GM21576 (cell line): ENCODE results near the gene RND3.

Source experiments
- ATAC-seq: cut with Tn5 transposase; IDR thresholded peaks from one replicate; pipeline ENCODE4 v1.9.1; 2021; ENCODE audit warnings: mild to moderate bottlenecking, moderate library complexity; ENCODE audit not compliant: unreplicated experiment

The RND3 gene, protein sequence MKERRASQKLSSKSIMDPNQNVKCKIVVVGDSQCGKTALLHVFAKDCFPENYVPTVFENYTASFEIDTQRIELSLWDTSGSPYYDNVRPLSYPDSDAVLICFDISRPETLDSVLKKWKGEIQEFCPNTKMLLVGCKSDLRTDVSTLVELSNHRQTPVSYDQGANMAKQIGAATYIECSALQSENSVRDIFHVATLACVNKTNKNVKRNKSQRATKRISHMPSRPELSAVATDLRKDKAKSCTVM

DNA sequence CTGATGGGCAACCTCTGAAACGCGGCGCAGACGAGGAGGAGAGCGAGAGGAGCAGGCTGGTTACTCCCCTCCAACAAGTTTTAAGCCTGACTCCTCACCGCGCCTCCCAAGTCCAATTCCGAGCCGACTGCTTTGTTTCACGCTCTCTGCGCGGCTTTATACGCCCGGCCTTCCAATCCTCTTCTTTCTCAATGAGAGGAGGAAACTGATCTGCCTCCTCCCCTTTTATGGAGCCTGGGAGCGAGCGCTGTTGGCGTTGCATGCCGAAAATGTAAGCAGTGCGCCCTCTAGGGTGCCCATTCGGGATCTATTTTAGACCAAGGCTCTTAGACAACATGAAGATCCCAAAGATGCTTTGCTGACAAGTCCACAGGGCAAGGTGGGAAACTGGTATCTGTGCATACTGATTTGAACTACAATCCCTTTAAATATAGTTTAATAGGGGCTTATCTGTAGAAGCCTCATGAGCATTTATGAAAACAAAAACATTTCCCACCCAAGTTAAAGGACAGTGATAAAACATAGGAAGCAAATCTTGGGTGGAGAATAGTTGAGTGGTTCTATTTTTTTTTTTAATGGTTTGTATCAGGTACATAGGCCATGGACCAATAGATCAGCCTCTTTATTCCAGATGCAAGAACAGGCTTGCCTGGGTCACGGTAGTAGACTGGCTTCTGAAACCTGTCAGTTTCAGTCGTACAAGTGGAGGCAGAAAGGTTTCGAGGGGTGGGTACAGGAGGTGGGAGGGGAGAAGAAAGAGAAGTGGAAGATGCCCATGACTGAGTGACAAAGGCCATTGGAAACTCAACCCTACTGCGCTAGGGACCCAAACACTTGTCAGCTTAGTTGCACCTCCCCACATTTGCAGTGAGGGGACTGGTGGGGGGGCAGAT is at the start of gene RND3:
Gene RND3, minus strand, starts transcription at position 131 of the 893 bp plus-strand sequence. CDS start 250 bp downstream, outside the sequence.
- peak; percentile 76 for ATAC-seq

GRCh38 chr2:150535176-150535575 is 47.7 kb upstream of the RND3 start:
- no peak for ATAC-seq

DNA sequence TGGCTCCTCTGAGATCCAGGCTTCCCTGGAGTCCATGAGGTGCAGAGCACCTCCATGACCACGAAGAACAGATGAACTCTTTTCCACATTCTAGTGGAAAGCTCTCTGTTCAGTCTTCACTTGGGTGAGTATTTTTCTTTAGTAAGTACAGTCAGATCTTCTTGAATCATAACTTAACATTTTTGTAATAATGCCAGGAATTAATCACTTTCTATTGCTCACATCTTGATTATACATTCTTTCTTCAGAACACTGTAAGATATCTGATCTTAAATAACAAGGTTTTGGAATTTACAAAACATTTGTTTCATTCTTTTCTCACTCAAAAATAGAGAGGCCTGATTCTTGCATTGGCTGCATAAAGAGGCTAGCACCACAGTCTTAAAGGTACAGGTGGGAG is 45.4 kb upstream of the RND3 start:
- ATAC-seq = no peak

GRCh38 chr2:150532020-150532419 is 44.6 kb upstream of the RND3 start:
- ATAC-seq = no peak

GRCh38 chr2:150531591-150531990 is 44.1 kb upstream of the RND3 start:
- ATAC-seq = no peak

DNA sequence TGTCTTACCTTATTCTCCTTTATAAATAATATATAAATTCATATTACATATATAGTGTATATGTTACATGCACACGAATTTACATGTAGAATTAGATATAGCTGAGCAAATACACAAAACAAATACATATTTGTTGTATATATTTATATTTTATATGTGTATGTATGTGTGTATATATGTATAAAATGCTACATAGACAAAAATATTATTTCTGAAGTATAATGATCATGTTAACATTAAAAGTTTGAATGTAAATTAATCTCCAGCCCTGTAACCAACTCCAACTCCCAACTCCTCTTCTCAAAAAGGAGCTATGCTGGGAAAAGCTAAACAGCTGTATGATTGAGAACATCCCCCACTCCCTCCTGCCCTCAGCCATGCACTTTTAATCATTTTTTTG is 42.7 kb upstream of the RND3 start:
- ATAC-seq = no peak

DNA sequence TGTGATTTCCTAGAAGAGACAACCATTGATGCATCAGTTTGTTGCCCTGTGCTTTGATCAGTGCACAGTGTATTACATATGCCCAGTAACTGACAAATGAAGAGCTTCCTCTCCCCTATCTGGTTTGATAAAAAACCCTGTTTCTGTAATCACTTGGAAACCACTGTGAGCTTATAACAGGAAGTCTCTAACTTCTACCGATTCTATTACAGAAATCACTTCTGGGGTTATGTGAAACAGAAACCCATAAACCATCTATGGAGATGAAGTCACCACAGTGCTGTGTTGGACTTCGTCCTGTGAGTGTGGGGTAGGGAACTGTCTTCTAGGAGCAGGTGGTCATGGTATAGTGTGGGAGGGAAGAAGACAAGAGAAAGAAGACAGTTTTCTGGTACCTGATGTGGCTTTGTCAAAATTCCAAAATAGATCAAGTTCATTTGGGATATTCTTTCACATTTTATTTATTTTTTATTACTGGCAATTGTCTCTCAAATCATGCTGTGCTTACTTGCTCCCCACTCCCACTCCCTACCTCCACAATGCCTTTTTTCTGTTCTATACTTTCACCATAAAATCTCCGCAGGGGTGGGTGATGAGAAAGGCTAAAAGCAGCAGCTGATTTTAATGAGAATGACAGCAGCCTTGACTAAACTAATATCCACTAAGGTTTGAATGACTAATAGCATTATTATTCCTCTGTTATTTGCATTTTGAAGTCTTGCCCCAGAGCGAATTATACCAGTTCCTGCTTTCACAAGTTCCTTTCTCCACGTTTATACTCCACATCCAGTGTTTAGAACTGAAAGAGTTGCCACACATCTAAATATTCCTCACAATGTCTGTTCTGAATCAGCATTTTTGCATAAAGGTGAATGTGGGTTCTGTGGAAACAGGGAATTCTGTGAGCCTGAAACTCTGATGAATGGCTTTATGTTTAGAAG is 41.7 kb upstream of the RND3 start:
- ATAC-seq = peak; percentile 91

DNA sequence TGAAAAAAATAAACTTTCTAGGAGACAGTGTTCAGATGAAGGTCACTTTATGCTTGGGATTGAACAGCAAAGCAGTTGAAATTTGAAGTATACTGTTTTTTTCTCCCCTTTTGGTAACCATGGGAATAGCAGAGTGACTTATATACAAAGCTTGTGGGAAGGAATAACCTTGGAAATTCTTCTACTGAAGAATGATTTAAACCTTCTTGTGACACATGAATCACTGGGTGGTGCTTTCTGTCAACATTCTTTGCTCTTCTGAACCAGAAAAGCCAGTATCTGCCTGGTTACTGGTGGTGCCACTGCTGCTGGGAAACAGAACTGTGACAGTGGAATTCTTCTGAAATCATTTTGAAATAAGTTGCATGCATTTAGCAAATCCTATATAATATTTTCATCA is 39.4 kb upstream of the RND3 start:
- ATAC-seq = no peak

- ATAC-seq = no peak
Measured at GRCh38 chr2:150526006-150526405, 38.5 kb upstream of the RND3 start.

GRCh38 chr2:150522269-150522668 is 34.8 kb upstream of the RND3 start:
- ATAC-seq = no peak

- no peak for ATAC-seq
Measured at GRCh38 chr2:150520887-150521664, 33.6 kb upstream of the RND3 start.

- no peak for ATAC-seq
Measured at GRCh38 chr2:150520033-150520432, 32.6 kb upstream of the RND3 start.

- ATAC-seq = no peak
Measured at GRCh38 chr2:150517951-150518680, 30.6 kb upstream of the RND3 start.

GRCh38 chr2:150513647-150514046 is 26.2 kb upstream of the RND3 start:
- ATAC-seq = no peak

- ATAC-seq = no peak
Measured at GRCh38 chr2:150508497-150509137, 21.1 kb upstream of the RND3 start.

GRCh38 chr2:150507071-150507470 is 19.6 kb upstream of the RND3 start:
- no peak for ATAC-seq

GRCh38 chr2:150505178-150505577 is 17.7 kb upstream of the RND3 start:
- no peak for ATAC-seq

GRCh38 chr2:150495993-150496627 is 8.6 kb upstream of the RND3 start:
- no peak for ATAC-seq

DNA sequence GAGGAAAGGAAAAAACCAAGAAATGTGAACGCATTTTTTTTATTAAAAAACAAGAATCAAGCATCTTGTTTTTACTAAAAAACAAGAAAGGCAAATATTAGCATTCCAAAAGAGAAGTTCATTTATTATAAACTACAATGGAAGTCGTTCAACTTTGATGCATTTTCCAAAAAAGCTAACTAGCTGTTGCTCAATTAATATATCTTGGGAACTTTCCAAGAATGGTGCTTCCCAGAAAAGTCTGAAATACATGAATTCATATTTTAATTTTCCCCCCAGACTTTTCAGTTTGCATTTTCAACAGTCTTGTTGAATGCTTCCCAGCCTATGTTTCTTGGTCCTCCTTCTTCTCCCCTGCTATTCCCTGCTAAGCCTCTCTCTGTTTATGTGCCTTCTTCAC is 7.5 kb upstream of the RND3 start:
- no peak for ATAC-seq
